Lower leg skin (tissue), 4 donors: ENCODE data around the gene AP2A1. TPM values are rescaled to one million over a fixed set of nuclear protein-coding genes. Genes with fewer than 3 reads are reported as not detected.

Source experiments
- DNase-seq, 2 donors: peaks; one replicate each; pipeline ENCODE4 v3.0.0-alpha.2; 2019; ENCODE audit warnings: low spot score in 2 of 2
- H3K4me3 ChIP-seq: fragments of 200-600 bp; sonication (generic); 2 replicates; pipeline ENCODE4 v1.5.1; 2017; ENCODE audit warnings: mild to moderate bottlenecking, low read depth; ENCODE audit not compliant: poor library complexity, severe bottlenecking
- POLR2A ChIP-seq, 2 donors: fragments of 450-650 bp; IDR thresholded peaks; one replicate each; pipeline ENCODE4 v1.6.1; 2016 to 2017; ENCODE audit warnings: antibody characterized with exemption in 2 of 2, mild to moderate bottlenecking in 1 of 2, moderate library complexity in 1 of 2
- WGBS, 2 donors: methylation state at CpG; one replicate each; pipeline ENCODE4 v1.1.5; 2018; 5-methylcytosine and 5-hydroxymethylcytosine counted together
- intact Hi-C: fragments of 100-400 bp; cut with DNase I; formaldehyde crosslinking; loops from one replicate; pipeline ENCODE4 v1.15.0; 2023; ENCODE audit warnings: low total_unique reads
- total RNA-seq, 4 donors: library from RNA; depleted of rRNA; stranded (reverse); fragments of >200 nt; gene quantifications; one replicate each; pipeline ENCODE4 v1.1.0, GENCODE V29; 2016
- TF ChIP-seq, protein P1 (sequence below), 3 donors: fragments of 450-650 bp; IDR thresholded peaks; one replicate each; pipeline ENCODE4 v1.5.1; 2016; ENCODE audit warnings: antibody characterized with exemption in 3 of 3, mild to moderate bottlenecking in 3 of 3, moderate library complexity in 2 of 3

The AP2A1 gene
- total RNA-seq, 4 donors from 2014 or later = 112 to 123 (median 116) TPM

GRCh38 chr19:49807904-49808675, 41.3 kb downstream of the AP2A1 start:
- 75 to 79% methylated on average over 20 of the region's 20 CpGs for WGBS, 2 donors
- H3K4me3 ChIP-seq = no peak overlapping the region
- DNase-seq = peak in 1 of 2 donors; percentile 90
- no peak for TF ChIP-seq POLR2A (IDR thresholded peaks at IDR 0.05)
- TF ChIP-seq, protein P1, sequence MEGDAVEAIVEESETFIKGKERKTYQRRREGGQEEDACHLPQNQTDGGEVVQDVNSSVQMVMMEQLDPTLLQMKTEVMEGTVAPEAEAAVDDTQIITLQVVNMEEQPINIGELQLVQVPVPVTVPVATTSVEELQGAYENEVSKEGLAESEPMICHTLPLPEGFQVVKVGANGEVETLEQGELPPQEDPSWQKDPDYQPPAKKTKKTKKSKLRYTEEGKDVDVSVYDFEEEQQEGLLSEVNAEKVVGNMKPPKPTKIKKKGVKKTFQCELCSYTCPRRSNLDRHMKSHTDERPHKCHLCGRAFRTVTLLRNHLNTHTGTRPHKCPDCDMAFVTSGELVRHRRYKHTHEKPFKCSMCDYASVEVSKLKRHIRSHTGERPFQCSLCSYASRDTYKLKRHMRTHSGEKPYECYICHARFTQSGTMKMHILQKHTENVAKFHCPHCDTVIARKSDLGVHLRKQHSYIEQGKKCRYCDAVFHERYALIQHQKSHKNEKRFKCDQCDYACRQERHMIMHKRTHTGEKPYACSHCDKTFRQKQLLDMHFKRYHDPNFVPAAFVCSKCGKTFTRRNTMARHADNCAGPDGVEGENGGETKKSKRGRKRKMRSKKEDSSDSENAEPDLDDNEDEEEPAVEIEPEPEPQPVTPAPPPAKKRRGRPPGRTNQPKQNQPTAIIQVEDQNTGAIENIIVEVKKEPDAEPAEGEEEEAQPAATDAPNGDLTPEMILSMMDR (IDR thresholded peaks at IDR 0.05) = no peak
- intact Hi-C loops = no loop called here

DNA sequence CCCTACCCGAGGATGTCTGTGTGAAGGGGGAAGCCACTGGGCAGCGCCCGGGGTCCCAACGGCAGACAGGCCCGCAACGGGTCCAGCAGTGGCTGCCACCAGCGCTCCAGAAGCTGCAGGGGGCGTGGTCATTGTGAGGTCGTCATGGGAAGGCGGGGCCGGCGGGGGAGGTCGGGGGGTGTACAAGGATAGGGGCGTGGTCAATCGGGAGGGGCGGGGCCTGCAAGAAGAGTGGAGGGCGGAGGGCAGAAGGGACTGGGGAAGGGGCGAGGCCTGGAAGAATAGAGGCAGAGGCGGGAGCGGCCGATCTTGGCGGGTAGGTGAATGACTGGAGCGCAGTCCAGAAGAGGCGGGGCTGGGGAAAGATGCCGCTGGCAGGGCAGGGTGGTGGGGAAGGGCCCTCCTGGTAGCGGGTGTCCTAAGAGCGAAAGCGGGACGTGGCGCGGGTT, 41.9 kb downstream of the AP2A1 start:
- WGBS, 2 donors = 1 to 5% methylated on average over 30 to 31 of the region's 31 CpGs
- intact Hi-C loops = no loop called here
- peak; percentile 92 to 99 for DNase-seq
- H3K4me3 ChIP-seq = peak overlapping the region; percentile 45
- TF ChIP-seq POLR2A (IDR thresholded peaks at IDR 0.05) = no peak
- TF ChIP-seq, protein P1 (IDR thresholded peaks at IDR 0.05) = no peak

DNA sequence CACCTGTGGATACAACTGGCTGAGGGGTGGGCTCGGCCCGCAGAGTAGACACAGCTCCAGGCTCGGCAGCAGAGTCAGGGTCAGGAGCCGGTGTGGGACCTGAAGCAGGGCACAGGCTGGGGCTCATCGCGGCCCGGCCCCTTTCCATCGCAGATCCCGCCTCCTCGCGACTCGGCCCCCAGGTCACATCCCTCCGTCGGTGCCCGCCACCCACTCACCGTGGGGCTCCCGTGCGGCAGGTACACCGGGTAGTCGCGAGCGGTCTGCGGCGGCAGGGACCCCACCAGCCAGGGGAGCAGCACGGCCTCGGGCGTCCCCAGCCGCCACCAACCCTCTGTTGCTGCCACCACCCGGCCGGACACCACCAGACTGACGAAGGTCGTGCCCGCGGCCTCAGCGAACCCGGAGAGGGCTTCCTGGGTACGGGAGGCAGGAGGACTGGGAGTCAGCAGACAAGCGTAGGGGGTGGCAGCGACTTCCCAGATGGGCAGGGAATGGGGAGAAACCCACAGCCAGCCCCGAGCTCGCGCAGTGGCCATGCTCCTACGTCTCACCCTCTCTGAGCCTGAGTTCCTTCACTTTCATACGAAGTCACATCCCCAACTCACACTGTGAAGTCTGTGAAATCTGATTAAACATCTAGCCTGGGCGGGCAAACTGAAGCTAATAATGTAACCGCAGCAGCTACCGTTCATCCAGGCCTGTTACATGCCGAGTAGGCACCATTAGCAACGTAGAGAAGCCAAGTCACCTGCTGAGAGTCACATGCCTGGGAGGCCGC, 42.5 kb downstream of the AP2A1 start:
- WGBS, 2 donors = 10 to 16% methylated on average over 19 to 47 of the region's 50 CpGs
- peak; percentile 50 to 94 for DNase-seq
- intact Hi-C loops = no loop called here
- peak overlapping the region; percentile 45 for H3K4me3 ChIP-seq
- TF ChIP-seq POLR2A (IDR thresholded peaks at IDR 0.05) = no peak
- TF ChIP-seq, protein P1 (IDR thresholded peaks at IDR 0.05) = no peak

GRCh38 chr19:49809941-49810389, 43.2 kb downstream of the AP2A1 start:
- WGBS, 2 donors = 88 to 92% methylated on average over 5 of the region's 5 CpGs
- intact Hi-C loops = no loop called here
- TF ChIP-seq, protein P1 (IDR thresholded peaks at IDR 0.05) = no peak
- no peak for TF ChIP-seq POLR2A (IDR thresholded peaks at IDR 0.05)
- no peak for DNase-seq
- no peak overlapping the region for H3K4me3 ChIP-seq

- 93 to 95% methylated on average over 6 of the region's 6 CpGs for WGBS, 2 donors
- TF ChIP-seq, protein P1 (IDR thresholded peaks at IDR 0.05) = no peak
- no peak for TF ChIP-seq POLR2A (IDR thresholded peaks at IDR 0.05)
- intact Hi-C loops = no loop called here
- H3K4me3 ChIP-seq = no peak overlapping the region
- no peak for DNase-seq
Measured at GRCh38 chr19:49811328-49811727, 44.5 kb downstream of the AP2A1 start.
